ENCODE data around the gene ZNF217. TPM values are rescaled to one million over a fixed set of nuclear protein-coding genes. Genes with fewer than 3 reads are reported as not detected.
"Not testable (repeated sequence)": the region's sequence is repeated elsewhere in the genome, so short reads cannot be mapped to it uniquely, and the experiment has no call there.

ZNF217 gene
- total RNA-seq, 1 experiment from 2014 or later: 210 TPM

GRCh38 chr20:53627001-53627400, 33.4 kb upstream of the ZNF217 start:
- H3K27ac ChIP-seq (ENCODE audit: low read length): peak overlapping the region; percentile 100
- POLR2A ChIA-PET; intact Hi-C loops (cut with micrococcal nuclease; ENCODE audit: unreplicated experiment); H3K36me3 ChIP-seq (ENCODE audit: control insufficient read depth, insufficient read depth, low read length); BruUV-seq (replicated peaks); ATAC-seq; in situ Hi-C loops (cut with HindIII; ENCODE audit: low pct_unique_long_range_greater_than_20kb, low sequenced_read_pairs); H3K27me3 ChIP-seq (ENCODE audit: control insufficient read depth, insufficient read depth, low read length); DNase-seq (ENCODE audit: low read depth, low spot score); H3K9me3 ChIP-seq (ENCODE audit: control insufficient read depth, insufficient read depth, low read depth, low read length); H3K4me3 ChIP-seq (ENCODE audit: low read depth in 2 of 2, low read length in 2 of 2); CTCF ChIA-PET: not testable (repeated sequence)
- H3K4me1 ChIP-seq (ENCODE audit: control insufficient read depth, insufficient read depth, low read length): peaks cover 28% of the 10 kb centered on the region

DNA sequence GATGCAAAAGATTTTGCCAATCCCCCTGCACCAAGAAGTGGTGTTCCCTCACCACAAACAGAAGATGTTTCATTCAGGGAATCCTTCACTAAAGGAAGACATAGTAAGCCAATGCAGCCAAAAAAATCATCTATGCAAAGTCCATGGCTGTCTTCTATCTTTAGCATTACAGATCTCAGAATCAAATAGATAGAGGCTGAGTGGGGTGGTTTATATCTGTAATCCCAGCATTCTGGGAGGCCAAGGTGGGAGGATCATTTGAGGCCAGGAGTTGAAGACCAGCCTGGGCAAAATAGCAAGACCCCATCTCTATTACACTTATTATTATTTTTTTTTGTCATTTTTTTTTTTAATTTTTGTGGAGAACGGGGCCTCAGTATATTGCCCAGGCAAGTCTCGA, 32.9 kb upstream of the ZNF217 start:
- ChIA-PET POLR2A (no interaction called here), CTCF (no interaction called here)
- intact Hi-C loops (cut with micrococcal nuclease; ENCODE audit: unreplicated experiment): no loop called here

More for the DNA sequence above, 32.9 kb upstream of the ZNF217 start:
- no TSS peak for BruUV-seq (replicated peaks)
- ATAC-seq (no peak), DNase-seq (ENCODE audit: low read depth, low spot score) (no peak)
- no peak overlapping the region for H3K4me3 ChIP-seq (ENCODE audit: low read depth in 2 of 2, low read length in 2 of 2)
- in situ Hi-C loops (cut with HindIII; ENCODE audit: low pct_unique_long_range_greater_than_20kb, low sequenced_read_pairs): no loop called here
- no peaks in the 10 kb centered on the region for H3K36me3 ChIP-seq (ENCODE audit: control insufficient read depth, insufficient read depth, low read length)
- H3K27me3 ChIP-seq (ENCODE audit: control insufficient read depth, insufficient read depth, low read length): no peaks in the 10 kb centered on the region
- peak overlapping the region; percentile 100 for H3K27ac ChIP-seq (ENCODE audit: low read length)
- H3K4me1 ChIP-seq (ENCODE audit: control insufficient read depth, insufficient read depth, low read length): peaks cover 32% of the 10 kb centered on the region
- H3K9me3 ChIP-seq (ENCODE audit: control insufficient read depth, insufficient read depth, low read depth, low read length): no peaks in the 10 kb centered on the region
- TF ChIP-seq CTCF (IDR thresholded peaks at IDR 0.05) (no peak), REST (IDR thresholded peaks at IDR 0.05; ENCODE audit: insufficient read depth in 1 of 2, low read depth in 2 of 2, low read length in 1 of 2) (no peak), SIN3A (IDR thresholded peaks at IDR 0.05; ENCODE audit: borderline replicate concordance, insufficient read depth, low read depth, low read length) (no peak), TCF7L2 (IDR thresholded peaks at IDR 0.05; ENCODE audit: low read depth, low read length) (no peak)
